Neural cell (in vitro differentiated cells): ENCODE data around the gene FBLN2. TPM values are rescaled to one million over a fixed set of nuclear protein-coding genes. Genes with fewer than 3 reads are reported as not detected.

Experiments
- H2AFZ ChIP-seq: fragments of 200-600, 300-800 bp; sonication (generic), shearing (Covaris generic); 2 replicates; pipeline ENCODE4 v1.6.0; 2014; ENCODE audit warnings: low read depth, mild to moderate bottlenecking, antibody characterized with exemption, low read length, moderate library complexity
- H3F3A ChIP-seq: fragments of 200-600 bp; shearing (Covaris generic); 2 replicates; pipeline ENCODE4 v1.6.1; 2016; ENCODE audit warnings: mild to moderate bottlenecking, moderate library complexity, mixed read lengths, antibody characterized with exemption, low read length; ENCODE audit not compliant: insufficient read depth, poor library complexity, severe bottlenecking
- H3K27ac ChIP-seq: fragments of 200-600, 300-800 bp; sonication (generic), shearing (Covaris generic); 2 replicates; pipeline ENCODE4 v1.5.1; 2014; ENCODE audit warnings: mild to moderate bottlenecking, low read length, moderate library complexity
- H3K27me3 ChIP-seq: fragments of 300-800, 200-600 bp; sonication (generic), shearing (Covaris generic); 2 replicates; pipeline ENCODE4 v1.6.0; 2014; ENCODE audit warnings: mild to moderate bottlenecking, low read depth, low read length, moderate library complexity; ENCODE audit not compliant: insufficient read depth
- H3K36me3 ChIP-seq: fragments of 300-800, 200-600 bp; sonication (generic), shearing (Covaris generic); 2 replicates; pipeline ENCODE4 v1.5.1; 2014; ENCODE audit warnings: mild to moderate bottlenecking, antibody characterized with exemption, low read length, moderate library complexity; ENCODE audit not compliant: insufficient read depth
- H3K4me2 ChIP-seq: fragments of 300-800, 200-600 bp; sonication (generic), shearing (Covaris generic); 2 replicates; pipeline ENCODE4 v1.6.0; 2014; ENCODE audit warnings: mild to moderate bottlenecking, low read length
- H3K4me3 ChIP-seq: fragments of 300-800, 200-600 bp; sonication (generic), shearing (Covaris generic); 2 replicates; pipeline ENCODE4 v1.5.1; 2014; ENCODE audit warnings: mild to moderate bottlenecking, low read length, moderate library complexity
- H3K79me2 ChIP-seq: fragments of 200-600 bp; shearing (Covaris generic); replicated peaks from 2 replicates; pipeline ENCODE4 v1.6.0; 2014; ENCODE audit warnings: mild to moderate bottlenecking, low read length, moderate library complexity; ENCODE audit not compliant: insufficient read depth
- H3K9ac ChIP-seq: fragments of 300-800, 200-600 bp; sonication (generic), shearing (Covaris generic); 2 replicates; pipeline ENCODE4 v1.6.1; 2016; ENCODE audit warnings: mild to moderate bottlenecking, low read length, mixed read lengths
- H3K9me2 ChIP-seq: fragments of 200-600 bp; shearing (Covaris generic); 2 replicates; pipeline ENCODE4 v1.6.1; 2016; ENCODE audit warnings: mild to moderate bottlenecking, low read length, mixed read lengths; ENCODE audit not compliant: insufficient read depth
- H3K9me3 ChIP-seq: fragments of 200-600, 300-800 bp; sonication (generic), shearing (Covaris generic); 2 replicates; pipeline ENCODE4 v1.6.1; 2016; ENCODE audit warnings: mild to moderate bottlenecking, mixed run types, low read length, moderate library complexity, mixed read lengths
- H4K20me1 ChIP-seq: fragments of 200-600 bp; shearing (Covaris generic); 2 replicates; pipeline ENCODE4 v1.6.1; 2016; ENCODE audit warnings: mild to moderate bottlenecking, mixed run types; ENCODE audit not compliant: insufficient read depth
- EP300 ChIP-seq: fragments of 450-650 bp; conservative IDR thresholded peaks from 2 replicates; pipeline ENCODE4 v1.6.1; 2014; ENCODE audit warnings: antibody characterized with exemption, mild to moderate bottlenecking, moderate library complexity; ENCODE audit not compliant: poor library complexity, severe bottlenecking
- EZH2 ChIP-seq: fragments of 200-600, 300-800 bp; shearing (Covaris generic), sonication (generic); IDR thresholded peaks from 2 replicates; pipeline ENCODE4 v1.6.1; 2014; ENCODE audit warnings: antibody characterized with exemption, low read length, borderline replicate concordance, mild to moderate bottlenecking; ENCODE audit not compliant: insufficient read depth, poor library complexity, severe bottlenecking
- RAD21 ChIP-seq: fragments of 450-650 bp; conservative IDR thresholded peaks from 2 replicates; pipeline ENCODE4 v1.6.1; 2014; ENCODE audit warnings: antibody characterized with exemption, mild to moderate bottlenecking, moderate library complexity
- SMC3 ChIP-seq: fragments of 450-650 bp; conservative IDR thresholded peaks from 2 replicates; pipeline ENCODE4 v1.6.1; 2014; ENCODE audit warnings: antibody characterized with exemption, mild to moderate bottlenecking, moderate library complexity; ENCODE audit not compliant: poor library complexity
- TAF1 ChIP-seq: IDR thresholded peaks from 2 replicates; pipeline ENCODE4 v1.6.1; 2012; ENCODE audit warnings: low read depth
- polyA plus RNA-seq: library from polyadenylated mRNA; depleted of rRNA; stranded (reverse); fragments of >200 nt; gene quantifications from 2 replicates; pipeline ENCODE4 v1.2.3, GENCODE V29; 2014
- TF ChIP-seq, protein P1 (sequence below): fragments of 450-650 bp; IDR thresholded peaks from 2 replicates; pipeline ENCODE4 v1.5.1; 2014; ENCODE audit warnings: antibody characterized with exemption, mild to moderate bottlenecking, moderate library complexity; ENCODE audit not compliant: poor library complexity, severe bottlenecking
- TF ChIP-seq, protein P2 (sequence below): IDR thresholded peaks from 2 replicates; pipeline ENCODE4 v1.6.1; 2012; ENCODE audit warnings: borderline replicate concordance

The FBLN2 gene
- polyA plus RNA-seq, 1 donor from 2014 or later, result 0.37 TPM

DNA sequence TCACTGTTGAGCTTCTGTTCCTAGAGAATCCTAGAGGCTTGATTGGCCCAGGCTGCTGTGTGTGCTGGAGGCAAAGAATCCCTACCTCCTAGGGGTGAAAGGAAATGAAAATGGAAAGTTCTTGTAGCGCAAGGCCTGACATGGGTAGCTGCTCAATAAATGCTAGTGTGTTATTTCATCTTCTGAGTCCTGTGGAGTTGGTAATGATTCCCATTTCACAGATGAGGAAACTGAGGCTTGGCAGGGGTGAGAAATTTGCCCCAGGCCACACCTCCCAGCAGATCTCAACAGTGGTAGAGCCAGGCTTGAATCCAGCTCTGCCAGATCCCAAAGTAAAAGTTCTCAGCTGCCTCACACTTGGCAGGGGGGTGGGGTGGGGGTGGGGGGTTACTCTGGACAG lies 42.7 kb upstream of the FBLN2 start:
- Histone ChIP-seq H3K4me2 (no peak overlapping the region), H3F3A (no peaks in the 10 kb centered on the region), H3K36me3 (no peaks in the 10 kb centered on the region), H2AFZ (no peak overlapping the region), H3K9me2 (no peaks in the 10 kb centered on the region), H3K9me3 (no peaks in the 10 kb centered on the region), H3K27ac (no peak overlapping the region), H3K9ac (no peak overlapping the region), H3K27me3 (no peaks in the 10 kb centered on the region), H3K79me2 (no peaks in the 10 kb centered on the region), H4K20me1 (no peaks in the 10 kb centered on the region), H3K4me3 (no peak overlapping the region)
- TF ChIP-seq SMC3 (no peak), RAD21 (no peak), EZH2 (no peak), EP300 (no peak)
- TF ChIP-seq, protein P1, sequence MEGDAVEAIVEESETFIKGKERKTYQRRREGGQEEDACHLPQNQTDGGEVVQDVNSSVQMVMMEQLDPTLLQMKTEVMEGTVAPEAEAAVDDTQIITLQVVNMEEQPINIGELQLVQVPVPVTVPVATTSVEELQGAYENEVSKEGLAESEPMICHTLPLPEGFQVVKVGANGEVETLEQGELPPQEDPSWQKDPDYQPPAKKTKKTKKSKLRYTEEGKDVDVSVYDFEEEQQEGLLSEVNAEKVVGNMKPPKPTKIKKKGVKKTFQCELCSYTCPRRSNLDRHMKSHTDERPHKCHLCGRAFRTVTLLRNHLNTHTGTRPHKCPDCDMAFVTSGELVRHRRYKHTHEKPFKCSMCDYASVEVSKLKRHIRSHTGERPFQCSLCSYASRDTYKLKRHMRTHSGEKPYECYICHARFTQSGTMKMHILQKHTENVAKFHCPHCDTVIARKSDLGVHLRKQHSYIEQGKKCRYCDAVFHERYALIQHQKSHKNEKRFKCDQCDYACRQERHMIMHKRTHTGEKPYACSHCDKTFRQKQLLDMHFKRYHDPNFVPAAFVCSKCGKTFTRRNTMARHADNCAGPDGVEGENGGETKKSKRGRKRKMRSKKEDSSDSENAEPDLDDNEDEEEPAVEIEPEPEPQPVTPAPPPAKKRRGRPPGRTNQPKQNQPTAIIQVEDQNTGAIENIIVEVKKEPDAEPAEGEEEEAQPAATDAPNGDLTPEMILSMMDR, result no peak

DNA sequence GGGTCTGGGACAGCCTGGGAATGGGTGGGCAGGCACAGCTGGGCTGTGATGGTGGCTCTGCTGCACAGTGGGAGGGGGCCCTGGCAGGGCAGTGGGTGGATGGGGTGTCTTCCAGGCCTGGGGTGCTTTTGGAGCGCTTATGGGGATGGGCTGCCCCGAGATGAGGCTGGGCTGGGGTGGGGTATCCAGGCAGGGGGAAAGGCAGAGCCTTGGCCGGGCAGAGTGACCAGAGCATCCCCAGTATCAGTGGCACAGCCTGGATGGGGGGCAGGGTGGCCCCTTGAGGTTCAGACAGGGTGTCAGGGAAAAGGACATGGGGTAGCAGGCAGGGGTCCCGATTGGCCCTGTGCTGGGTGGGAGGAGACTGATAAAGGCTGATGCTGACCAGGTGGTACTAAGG lies 42.2 kb upstream of the FBLN2 start:
- H4K20me1 ChIP-seq, result no peaks in the 10 kb centered on the region
- H3K36me3 ChIP-seq, result no peaks in the 10 kb centered on the region
- H3K9ac ChIP-seq, result no peak overlapping the region
- no peaks in the 10 kb centered on the region for H3F3A ChIP-seq
- H3K4me2 ChIP-seq, result no peak overlapping the region
- no peaks in the 10 kb centered on the region for H3K79me2 ChIP-seq
- H3K9me3 ChIP-seq, result no peaks in the 10 kb centered on the region
- H3K27ac ChIP-seq, result no peak overlapping the region
- no peaks in the 10 kb centered on the region for H3K27me3 ChIP-seq
- no peak overlapping the region for H2AFZ ChIP-seq
- TF ChIP-seq TAF1, result no peak
- TF ChIP-seq, protein P2, sequence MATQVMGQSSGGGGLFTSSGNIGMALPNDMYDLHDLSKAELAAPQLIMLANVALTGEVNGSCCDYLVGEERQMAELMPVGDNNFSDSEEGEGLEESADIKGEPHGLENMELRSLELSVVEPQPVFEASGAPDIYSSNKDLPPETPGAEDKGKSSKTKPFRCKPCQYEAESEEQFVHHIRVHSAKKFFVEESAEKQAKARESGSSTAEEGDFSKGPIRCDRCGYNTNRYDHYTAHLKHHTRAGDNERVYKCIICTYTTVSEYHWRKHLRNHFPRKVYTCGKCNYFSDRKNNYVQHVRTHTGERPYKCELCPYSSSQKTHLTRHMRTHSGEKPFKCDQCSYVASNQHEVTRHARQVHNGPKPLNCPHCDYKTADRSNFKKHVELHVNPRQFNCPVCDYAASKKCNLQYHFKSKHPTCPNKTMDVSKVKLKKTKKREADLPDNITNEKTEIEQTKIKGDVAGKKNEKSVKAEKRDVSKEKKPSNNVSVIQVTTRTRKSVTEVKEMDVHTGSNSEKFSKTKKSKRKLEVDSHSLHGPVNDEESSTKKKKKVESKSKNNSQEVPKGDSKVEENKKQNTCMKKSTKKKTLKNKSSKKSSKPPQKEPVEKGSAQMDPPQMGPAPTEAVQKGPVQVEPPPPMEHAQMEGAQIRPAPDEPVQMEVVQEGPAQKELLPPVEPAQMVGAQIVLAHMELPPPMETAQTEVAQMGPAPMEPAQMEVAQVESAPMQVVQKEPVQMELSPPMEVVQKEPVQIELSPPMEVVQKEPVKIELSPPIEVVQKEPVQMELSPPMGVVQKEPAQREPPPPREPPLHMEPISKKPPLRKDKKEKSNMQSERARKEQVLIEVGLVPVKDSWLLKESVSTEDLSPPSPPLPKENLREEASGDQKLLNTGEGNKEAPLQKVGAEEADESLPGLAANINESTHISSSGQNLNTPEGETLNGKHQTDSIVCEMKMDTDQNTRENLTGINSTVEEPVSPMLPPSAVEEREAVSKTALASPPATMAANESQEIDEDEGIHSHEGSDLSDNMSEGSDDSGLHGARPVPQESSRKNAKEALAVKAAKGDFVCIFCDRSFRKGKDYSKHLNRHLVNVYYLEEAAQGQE, result no peak
- no peaks in the 10 kb centered on the region for H3K9me2 ChIP-seq
- no peak overlapping the region for H3K4me3 ChIP-seq

DNA sequence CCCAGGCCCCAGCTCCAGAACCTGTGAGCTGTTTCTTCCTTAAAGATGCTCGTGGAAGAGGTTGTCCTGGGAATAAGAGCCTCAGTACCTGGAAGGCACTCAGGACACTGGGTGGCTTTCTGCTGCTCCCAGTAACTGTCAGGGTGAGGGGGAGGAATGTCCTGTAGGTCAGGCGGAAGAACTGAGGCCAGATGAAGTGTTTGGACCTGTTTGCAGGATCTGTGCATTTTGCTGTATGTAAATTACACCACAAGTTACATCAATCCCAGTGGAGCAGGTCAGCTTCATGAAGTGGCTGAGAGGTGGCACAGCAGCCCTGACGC lies 41.7 kb upstream of the FBLN2 start:
- Histone ChIP-seq H3K27ac (no peak overlapping the region), H3K9me2 (no peaks in the 10 kb centered on the region), H3K9ac (no peak overlapping the region), H3K79me2 (no peaks in the 10 kb centered on the region), H4K20me1 (no peaks in the 10 kb centered on the region), H3K4me2 (no peak overlapping the region), H3K36me3 (no peaks in the 10 kb centered on the region), H3K4me3 (no peak overlapping the region), H2AFZ (no peak overlapping the region), H3K9me3 (no peaks in the 10 kb centered on the region), H3K27me3 (no peaks in the 10 kb centered on the region), H3F3A (no peaks in the 10 kb centered on the region)
- TF ChIP-seq EZH2, result no peak
